Trophoblast cell (in vitro differentiated cells and primary cell): ENCODE data around the gene LRG1.
"Not testable (repeated sequence)": the region's sequence is repeated elsewhere in the genome, so short reads cannot be mapped to it uniquely, and the experiment has no call there.

Experiments used
- DNase-seq, 2 donors: peaks; one replicate each; pipeline ENCODE4 v3.0.0-alpha.2; 2016
- H2AFZ ChIP-seq: 2 replicates; pipeline ENCODE4 v1.6.1; 2013; ENCODE audit warnings: low read length, moderate library complexity, mild to moderate bottlenecking; ENCODE audit not compliant: insufficient read depth, poor library complexity
- H2AK5ac ChIP-seq: 2 replicates; pipeline ENCODE4 v1.6.1; 2013; ENCODE audit warnings: mild to moderate bottlenecking, low read length
- H2BK120ac ChIP-seq: 2 replicates; pipeline ENCODE4 v1.6.1; 2013; ENCODE audit warnings: low read length, mild to moderate bottlenecking, moderate library complexity; ENCODE audit not compliant: insufficient read depth, poor library complexity
- H2BK12ac ChIP-seq: 2 replicates; pipeline ENCODE4 v1.6.1; 2013; ENCODE audit warnings: mild to moderate bottlenecking, low read length, moderate library complexity
- H2BK5ac ChIP-seq: 2 replicates; pipeline ENCODE4 v1.6.1; 2013; ENCODE audit warnings: low read length, low read depth, moderate library complexity, mild to moderate bottlenecking; ENCODE audit not compliant: poor library complexity
- H3K14ac ChIP-seq: 2 replicates; pipeline ENCODE4 v1.6.1; 2013; ENCODE audit warnings: mild to moderate bottlenecking, low read length
- H3K18ac ChIP-seq: 2 replicates; pipeline ENCODE4 v1.6.1; 2013; ENCODE audit warnings: mild to moderate bottlenecking, low read length
- H3K23ac ChIP-seq: 2 replicates; pipeline ENCODE4 v1.6.1; 2013; ENCODE audit warnings: low read length
- H3K27ac ChIP-seq: 2 replicates; pipeline ENCODE4 v1.5.1; 2013; ENCODE audit warnings: low read depth, mild to moderate bottlenecking, inconsistent platforms, low read length, moderate library complexity
- H3K27me3 ChIP-seq: 2 replicates; pipeline ENCODE4 v1.6.1; 2013; ENCODE audit warnings: inconsistent platforms, mild to moderate bottlenecking, low read length, moderate library complexity; ENCODE audit not compliant: insufficient read depth
- H3K36me3 ChIP-seq, 2 experiments: 1 replicate in 1 of 2; 2 replicates in 1 of 2; pipeline ENCODE4 v1.6.1; 2013; ENCODE audit warnings: low read length in 2 of 2, mild to moderate bottlenecking in 2 of 2, moderate library complexity in 1 of 2; ENCODE audit not compliant: insufficient read depth in 2 of 2, control insufficient read depth in 1 of 2
- H3K4ac ChIP-seq: 2 replicates; pipeline ENCODE4 v1.6.1; 2013; ENCODE audit warnings: low read depth, mild to moderate bottlenecking, low read length, moderate library complexity
- H3K4me1 ChIP-seq, 2 experiments: 1 replicate in 1 of 2; 2 replicates in 1 of 2; pipeline ENCODE4 v1.6.1; 2013; ENCODE audit warnings: low read length in 2 of 2, mild to moderate bottlenecking in 2 of 2, moderate library complexity in 1 of 2; ENCODE audit not compliant: insufficient read depth in 2 of 2, control insufficient read depth in 1 of 2
- H3K4me2 ChIP-seq: 2 replicates; pipeline ENCODE4 v1.6.1; 2013; ENCODE audit warnings: inconsistent platforms, mild to moderate bottlenecking, low read length, moderate library complexity
- H3K4me3 ChIP-seq: 2 replicates; pipeline ENCODE4 v1.5.1; 2013; ENCODE audit warnings: mild to moderate bottlenecking, low read depth, low read length, inconsistent platforms
- H3K79me1 ChIP-seq: one replicate; pipeline ENCODE4 v1.6.1; 2013; ENCODE audit warnings: low read length
- H3K79me2 ChIP-seq: 2 replicates; pipeline ENCODE4 v1.6.1; 2013; ENCODE audit warnings: low read length, mild to moderate bottlenecking; ENCODE audit not compliant: control insufficient read depth, insufficient read depth, poor library complexity
- H3K9ac ChIP-seq: 2 replicates; pipeline ENCODE4 v1.6.1; 2013; ENCODE audit warnings: mild to moderate bottlenecking, low read length
- H3K9me3 ChIP-seq: 2 replicates; pipeline ENCODE4 v1.6.1; 2013; ENCODE audit warnings: low read depth, mild to moderate bottlenecking, control low read depth, inconsistent platforms, low read length; ENCODE audit not compliant: insufficient read depth
- H4K12ac ChIP-seq: 2 replicates; pipeline ENCODE4 v1.6.1; 2013; ENCODE audit warnings: low read depth, mild to moderate bottlenecking, low read length, moderate library complexity
- H4K8ac ChIP-seq: 2 replicates; pipeline ENCODE4 v1.6.1; 2013; ENCODE audit warnings: low read depth, mild to moderate bottlenecking, low read length, moderate library complexity
- H4K91ac ChIP-seq: one replicate; pipeline ENCODE4 v1.6.1; 2013; ENCODE audit warnings: low read depth, mild to moderate bottlenecking, low read length, moderate library complexity
- WGBS: extraction: QIAGEN DNeasy Blood & Tissue Kit; methylation state at CpG from one replicate; pipeline ENCODE4 v1.1.7; 2013; ENCODE audit warnings: missing lambda C conversion rate; ENCODE audit not compliant: insufficient read length, insufficient coverage; ENCODE audit errors: extremely low coverage; 5-methylcytosine and 5-hydroxymethylcytosine counted together

LRG1 gene

DNA sequence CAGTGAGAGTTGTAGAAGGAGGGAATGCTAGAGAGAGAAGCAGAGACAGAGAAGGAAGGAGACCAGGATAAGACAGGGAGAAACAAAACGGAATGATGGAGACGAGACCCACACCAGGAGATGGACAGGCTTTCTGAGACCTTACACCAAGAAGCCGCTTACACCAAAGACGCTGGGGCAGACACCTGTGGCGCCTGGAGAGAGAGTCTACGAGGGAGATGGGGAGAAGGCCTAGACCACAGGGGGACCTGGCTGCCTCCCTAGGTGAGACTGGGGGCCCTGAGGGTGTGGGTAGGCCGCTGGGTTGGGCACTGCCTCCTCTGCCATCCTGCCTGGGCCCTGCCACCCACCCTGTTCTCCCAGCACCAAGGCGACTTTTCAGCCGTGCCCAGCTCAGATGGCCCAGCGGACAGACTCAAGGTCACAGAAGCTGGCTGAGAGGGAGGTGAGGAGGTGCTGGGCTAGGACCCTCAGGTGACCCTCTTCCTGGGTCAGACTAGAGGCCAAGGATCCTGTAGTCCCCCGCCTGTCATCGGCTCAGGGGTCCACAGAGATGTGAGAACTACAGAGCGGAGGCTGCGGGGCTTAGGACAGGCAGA, 9.8 kb downstream of the LRG1 start:
- Histone ChIP-seq H4K12ac (no peak overlapping the region), H3K14ac (no peak overlapping the region), H3K9me3 (peaks cover 4% of the 10 kb centered on the region), H3K18ac (no peak overlapping the region), H3K4me1 (peaks cover 0 to 5% of the 10 kb centered on the region in 2 experiments), H3K23ac (no peak overlapping the region), H2BK12ac (no peak overlapping the region), H3K4ac (no peak overlapping the region), H2BK5ac (no peak overlapping the region), H3K9ac (no peak overlapping the region), H3K79me1 (no peaks in the 10 kb centered on the region), H4K91ac (no peak overlapping the region), H3K36me3 (no peaks in the 10 kb centered on the region), H2BK120ac (no peak overlapping the region), H3K79me2 (no peaks in the 10 kb centered on the region), H3K4me3 (no peak overlapping the region), H3K27ac (no peak overlapping the region), H4K8ac (no peak overlapping the region), H3K27me3 (peaks cover 3% of the 10 kb centered on the region), H2AK5ac (no peak overlapping the region), H3K4me2 (no peak overlapping the region), H2AFZ (no peak overlapping the region)
- no peak for DNase-seq
- no CpG with 5 or more reads among the region's 14 CpGs for whole genome bisulfite sequencing

DNA sequence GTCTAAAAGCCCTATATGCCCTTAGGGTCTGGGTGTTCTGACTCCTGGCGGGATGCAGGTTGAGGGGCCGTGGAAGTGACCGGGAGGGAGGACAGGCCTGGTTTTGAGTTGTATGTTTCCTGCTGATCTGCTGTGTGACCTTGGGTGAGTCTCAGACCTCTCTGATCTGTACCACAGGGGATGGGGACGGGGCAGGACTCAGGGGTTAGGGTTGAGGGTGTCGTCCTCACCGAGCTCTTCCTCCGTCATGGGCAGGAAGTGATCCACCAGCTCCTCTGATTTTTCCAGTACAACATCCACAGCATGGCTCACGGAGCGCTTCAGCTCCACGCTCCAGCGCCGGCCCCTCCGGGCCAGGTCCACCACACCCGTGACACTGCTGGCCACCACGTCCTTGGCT, 11.0 kb downstream of the LRG1 start:
- Histone ChIP-seq H3K9ac (no peak overlapping the region), H3K4me2 (no peak overlapping the region), H2BK12ac (no peak overlapping the region), H2BK5ac (no peak overlapping the region), H4K8ac (no peak overlapping the region), H3K14ac (no peak overlapping the region), H3K4me3 (no peak overlapping the region), H4K91ac (no peak overlapping the region), H2BK120ac (no peak overlapping the region), H3K27ac (no peak overlapping the region), H3K79me2 (no peaks in the 10 kb centered on the region), H3K23ac (no peak overlapping the region), H3K27me3 (peaks cover under 1% of the 10 kb centered on the region), H3K4ac (no peak overlapping the region), H3K4me1 (no peaks in the 10 kb centered on the region), H3K9me3 (peaks cover 4% of the 10 kb centered on the region), H3K79me1 (no peaks in the 10 kb centered on the region), H4K12ac (no peak overlapping the region), H2AK5ac (no peak overlapping the region), H3K18ac (no peak overlapping the region), H2AFZ (no peak overlapping the region), H3K36me3 (no peaks in the 10 kb centered on the region)
- WGBS: no CpG with 5 or more reads among the region's 15 CpGs
- no peak for DNase-seq

GRCh38 chr19:4527377-4527776, 12.5 kb downstream of the LRG1 start:
- not testable (repeated sequence) for DNase-seq, H3K4ac ChIP-seq, H3K4me3 ChIP-seq, H2AFZ ChIP-seq, H3K9ac ChIP-seq, H3K4me2 ChIP-seq, H2AK5ac ChIP-seq, H3K27me3 ChIP-seq, H2BK12ac ChIP-seq, H3K14ac ChIP-seq, H3K23ac ChIP-seq, H3K18ac ChIP-seq, H3K4me1 ChIP-seq, H2BK5ac ChIP-seq, H3K79me1 ChIP-seq, H3K79me2 ChIP-seq, H4K8ac ChIP-seq, H3K9me3 ChIP-seq, H2BK120ac ChIP-seq, H3K27ac ChIP-seq, H4K12ac ChIP-seq, H4K91ac ChIP-seq, H3K36me3 ChIP-seq
- no CpG with 5 or more reads among the region's 8 CpGs for WGBS

DNA sequence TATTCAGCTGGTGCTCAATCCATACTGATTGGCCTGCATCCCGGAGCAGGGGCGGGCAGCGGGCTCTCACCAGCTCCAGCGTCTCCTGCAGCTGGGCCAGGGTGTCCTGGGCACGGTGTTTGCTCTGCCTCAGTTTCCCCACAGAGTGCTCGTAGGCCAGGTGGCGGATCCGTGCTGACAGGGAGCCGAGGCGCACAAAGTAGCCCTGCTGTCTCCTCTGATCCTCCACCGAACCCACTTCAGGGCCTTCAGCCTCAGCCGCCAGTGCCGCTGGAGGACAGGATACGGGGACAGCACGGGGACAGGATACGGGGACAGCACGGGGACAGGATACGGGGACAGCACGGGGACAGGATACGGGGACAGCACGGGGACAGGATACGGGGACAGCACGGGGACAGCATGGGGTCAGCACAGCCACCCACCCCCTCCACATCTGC, 14.3 kb downstream of the LRG1 start:
- H3K4me3 ChIP-seq: no peak overlapping the region
- no peaks in the 10 kb centered on the region for H3K9me3 ChIP-seq
- H2AK5ac ChIP-seq: no peak overlapping the region
- H4K12ac ChIP-seq: no peak overlapping the region
- H2BK12ac ChIP-seq: no peak overlapping the region
- no peak for DNase-seq
- no peak overlapping the region for H2AFZ ChIP-seq
- H3K4ac ChIP-seq: no peak overlapping the region
- no peak overlapping the region for H3K18ac ChIP-seq
- H3K79me2 ChIP-seq: no peaks in the 10 kb centered on the region
- no peak overlapping the region for H3K27ac ChIP-seq
- peaks cover 1 to 4% of the 10 kb centered on the region in 2 experiments for H3K4me1 ChIP-seq
- whole genome bisulfite sequencing: no CpG with 5 or more reads among the region's 23 CpGs
- no peaks in the 10 kb centered on the region for H3K79me1 ChIP-seq
- H3K36me3 ChIP-seq: no peaks in the 10 kb centered on the region
- H2BK5ac ChIP-seq: no peak overlapping the region
- no peak overlapping the region for H3K14ac ChIP-seq
- no peak overlapping the region for H2BK120ac ChIP-seq
- H3K23ac ChIP-seq: no peak overlapping the region
- no peak overlapping the region for H4K8ac ChIP-seq
- no peak overlapping the region for H3K9ac ChIP-seq
- H3K4me2 ChIP-seq: no peak overlapping the region
- no peaks in the 10 kb centered on the region for H3K27me3 ChIP-seq
- H4K91ac ChIP-seq: no peak overlapping the region
